COLO668 (cell line): ENCODE measurements around the gene RRP12.
"Not testable (repeated sequence)": the region's sequence is repeated elsewhere in the genome, so short reads cannot be mapped to it uniquely, and the experiment has no call there.

Source experiments
- DNase-seq: peaks from one replicate; lab custom pipeline; 2025; ENCODE audit not compliant: unreplicated experiment; lab: John Stamatoyannopoulos, UW

Gene RRP12

DNA sequence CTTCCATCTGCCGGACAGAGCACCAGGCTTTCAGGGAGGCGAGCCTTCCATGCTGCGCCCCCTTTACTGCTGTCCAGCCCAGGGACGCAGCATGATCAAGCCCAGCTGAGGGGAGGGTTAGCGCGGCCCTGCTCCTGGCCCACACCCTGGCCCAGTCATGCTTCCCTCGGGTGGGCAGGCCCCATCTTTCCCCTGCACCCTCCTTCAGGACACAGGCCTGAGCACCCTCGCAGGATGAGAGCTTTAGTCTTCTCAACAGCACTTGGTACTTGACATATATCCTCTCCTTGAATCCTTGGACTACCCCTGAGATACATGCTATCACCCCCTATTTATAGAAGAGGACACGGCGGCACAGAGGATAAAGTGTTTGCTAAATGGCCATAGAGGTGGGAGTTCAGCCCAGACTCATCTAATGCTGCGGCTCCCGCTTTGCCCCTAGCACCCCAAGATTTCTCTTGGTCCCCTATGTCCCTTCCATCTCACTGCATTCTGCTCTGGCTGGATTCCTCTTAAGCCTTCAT lies 34.0 kb downstream of the RRP12 start:
- DNase-seq = no peak

DNA sequence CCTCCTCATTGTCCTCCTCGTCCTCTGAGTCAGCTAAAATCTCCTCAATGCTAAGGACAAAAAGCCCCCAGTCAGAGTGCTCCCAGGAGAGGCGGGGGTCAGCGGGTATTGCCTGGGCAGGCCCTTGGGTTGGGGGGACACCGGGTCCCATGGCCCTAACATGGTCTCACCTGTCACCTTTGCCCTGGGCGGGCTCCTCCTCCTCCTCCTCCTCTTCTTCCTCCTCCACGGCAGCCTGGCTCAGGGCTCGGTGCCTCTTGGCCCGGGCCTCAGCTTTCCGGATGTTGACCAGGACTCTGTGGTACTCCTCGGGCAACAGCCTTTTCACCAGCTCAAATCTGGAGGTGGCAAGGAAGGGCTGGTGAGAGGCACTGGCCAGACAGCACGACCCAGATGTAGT lies 34.6 kb downstream of the RRP12 start:
- DNase-seq = no peak

DNA sequence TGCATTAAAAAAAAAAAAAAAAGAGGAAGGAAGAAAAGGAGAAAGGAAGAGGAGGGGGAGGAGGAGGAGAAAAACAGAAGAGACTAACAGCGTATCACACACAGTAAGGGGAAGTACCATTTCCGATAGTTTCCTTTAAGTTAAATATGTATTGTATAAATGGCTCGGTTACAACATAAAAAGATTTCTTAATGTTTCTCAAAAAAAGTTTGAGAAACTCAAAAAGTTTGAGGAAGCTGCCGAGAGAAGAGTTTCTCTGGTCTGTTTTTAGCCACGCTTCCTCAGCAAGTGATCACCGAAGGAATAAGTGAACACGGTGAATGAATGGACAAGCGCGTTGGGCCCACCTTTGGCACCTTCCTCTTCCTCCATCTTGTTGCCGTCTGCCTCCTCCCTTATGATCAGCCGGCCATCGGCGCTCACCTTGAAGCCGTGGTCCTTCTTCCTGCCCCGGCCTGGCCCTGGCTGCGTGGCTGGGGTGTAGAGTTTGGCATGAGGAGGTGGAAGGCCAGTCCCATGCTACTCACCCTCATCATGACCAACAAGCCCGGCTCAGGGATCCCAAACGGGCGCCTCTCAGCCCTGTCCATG lies 35.3 kb downstream of the RRP12 start:
- no peak for DNase-seq

DNA sequence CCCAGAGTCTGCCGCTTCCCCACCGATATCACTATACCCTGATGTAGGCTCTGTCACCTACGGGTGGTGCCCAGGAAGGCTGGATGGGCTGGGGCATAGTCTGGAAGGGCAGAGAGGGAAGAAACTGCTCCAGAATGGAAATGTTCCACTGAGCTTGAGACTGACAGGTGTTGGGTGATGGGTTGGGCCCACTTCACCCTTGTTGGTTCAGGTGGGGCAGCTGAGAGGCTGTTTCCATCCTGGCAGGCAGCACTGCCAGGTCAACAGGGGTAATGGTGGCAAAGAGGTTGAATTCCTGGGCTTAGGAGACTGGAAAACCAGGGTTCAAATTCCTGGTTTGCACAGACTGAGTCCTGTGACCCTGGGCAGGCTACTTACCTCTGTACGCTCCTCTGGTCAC lies 38.1 kb downstream of the RRP12 start:
- no peak for DNase-seq

DNA sequence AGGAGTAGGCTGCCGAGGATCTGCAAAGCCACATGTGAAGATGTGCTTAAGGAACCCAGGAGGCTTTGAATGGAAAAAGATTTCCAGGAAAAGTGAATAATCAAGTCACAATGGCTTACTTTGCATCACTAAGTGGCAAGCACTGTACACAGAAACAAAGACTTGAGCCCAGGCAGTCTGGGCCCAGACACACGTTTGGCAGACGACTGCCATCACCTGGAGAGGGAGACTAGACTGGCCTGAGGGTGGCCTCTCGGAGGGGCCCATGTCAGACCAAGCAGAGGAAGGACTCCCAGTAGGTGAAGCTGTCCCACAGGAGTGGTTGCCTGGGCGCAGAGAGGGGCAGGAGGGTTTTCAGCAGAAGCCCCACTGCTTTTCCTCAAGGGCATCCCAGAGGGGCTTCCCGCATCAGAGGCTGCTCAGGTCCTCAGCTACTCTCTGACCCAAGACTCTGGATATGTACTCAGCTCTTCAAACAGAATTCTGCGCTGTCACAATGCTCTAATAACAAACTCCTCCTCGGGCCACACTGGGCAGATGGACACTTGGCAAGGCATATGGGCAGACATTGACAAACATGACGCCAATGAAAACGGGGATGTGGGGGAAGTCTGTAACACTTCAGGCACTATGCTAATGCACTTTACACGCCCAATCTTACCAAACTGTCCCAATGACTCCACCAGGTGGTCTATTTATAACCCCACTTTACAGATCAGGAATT lies 38.7 kb downstream of the RRP12 start:
- no peak for DNase-seq

DNA sequence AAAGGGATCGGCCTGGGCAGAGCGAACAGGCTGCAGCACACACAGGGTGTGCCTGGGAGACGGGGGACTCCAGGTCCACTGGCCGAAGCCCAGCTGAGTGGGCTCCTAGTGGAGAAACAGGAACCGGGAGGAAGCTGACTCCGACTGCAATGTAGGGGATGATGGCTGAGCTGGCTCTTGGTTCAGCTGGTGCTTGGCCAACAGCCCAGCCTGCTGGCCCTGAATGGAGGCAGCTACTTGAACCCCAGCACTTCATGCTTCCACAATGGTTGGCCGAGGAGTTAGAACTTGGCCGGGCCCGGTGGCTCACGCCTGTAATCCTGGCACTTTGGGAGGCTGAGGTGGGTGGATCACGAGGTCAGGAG lies 39.6 kb downstream of the RRP12 start:
- no peak for DNase-seq

DNA sequence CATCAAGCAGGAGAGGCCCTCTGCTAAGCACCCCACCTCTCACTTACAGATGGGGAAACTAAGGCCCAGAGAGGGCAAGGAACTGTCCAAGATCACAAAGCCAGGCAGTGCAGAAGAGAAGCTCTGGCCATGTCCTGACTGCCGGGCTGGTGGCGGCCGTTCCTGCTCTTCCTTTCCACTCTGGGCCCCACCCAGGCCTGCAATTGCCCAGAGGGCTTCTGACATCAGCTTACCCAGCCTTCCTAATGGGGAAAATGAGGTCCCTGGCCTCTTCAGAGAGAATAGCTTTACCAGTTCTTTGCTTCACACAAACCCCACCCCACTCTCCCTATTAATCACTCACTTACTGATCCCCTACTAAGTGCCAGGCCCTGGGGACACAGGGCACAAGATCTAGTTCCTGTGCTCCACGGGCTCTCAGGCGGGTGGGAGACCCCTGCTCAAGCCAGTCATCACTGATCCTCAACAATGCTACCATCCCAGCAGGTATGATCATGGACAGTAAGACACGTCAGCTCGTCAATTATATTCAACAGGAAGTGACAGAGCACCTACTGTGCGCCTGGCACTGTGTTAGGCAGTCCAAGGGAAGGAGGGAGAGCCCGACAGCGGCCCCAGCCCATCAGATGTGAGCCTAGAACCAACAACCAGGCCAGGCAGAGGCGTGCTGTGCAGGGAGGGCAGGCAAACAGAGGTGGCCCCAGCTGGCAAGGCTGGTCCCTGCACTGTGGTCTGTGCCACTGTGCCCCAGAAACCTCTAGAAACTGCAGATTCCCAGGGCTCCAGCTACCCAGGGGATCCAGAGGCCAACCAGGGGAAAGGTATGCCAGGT lies 40.2 kb downstream of the RRP12 start:
- no peak for DNase-seq

DNA sequence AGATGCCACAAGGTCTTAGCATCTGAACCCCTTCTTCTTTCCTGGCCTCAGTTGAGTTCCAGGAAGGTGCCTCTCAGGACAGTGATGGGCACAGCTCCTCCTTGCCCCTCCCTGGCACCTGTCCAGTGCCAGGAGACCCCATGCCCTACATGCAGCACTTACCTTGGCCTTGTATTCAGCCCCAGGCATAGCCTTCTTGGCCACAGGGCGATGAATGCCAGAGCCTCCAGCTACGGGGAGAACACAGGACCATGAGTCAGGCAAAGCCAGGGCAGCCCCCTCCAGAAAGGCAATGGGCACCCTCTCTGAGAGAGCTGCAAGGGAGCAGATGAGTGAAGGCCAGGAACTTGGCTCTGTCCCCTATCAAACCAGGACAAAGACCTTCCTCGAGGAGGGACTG lies 42.4 kb downstream of the RRP12 start:
- no peak for DNase-seq

DNA sequence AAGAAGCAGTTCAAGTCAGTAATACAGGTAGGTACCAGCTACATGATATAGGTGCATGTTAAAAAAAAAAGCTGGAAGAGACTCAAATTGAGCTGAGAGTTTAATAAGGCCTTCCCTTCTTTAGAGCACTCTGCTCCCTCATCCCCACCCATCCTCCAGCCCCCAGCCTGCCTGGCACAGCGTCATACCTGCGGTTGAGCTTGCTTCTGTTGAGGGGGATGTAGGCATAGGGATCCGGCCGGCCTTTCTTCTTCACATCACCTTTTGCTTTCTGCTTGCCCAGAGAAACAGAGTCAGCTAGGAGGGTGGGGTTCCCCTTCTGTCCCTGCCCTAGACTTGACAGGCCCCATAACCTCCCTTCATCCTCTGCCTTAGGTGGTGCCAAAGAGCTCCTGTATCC lies 42.8 kb downstream of the RRP12 start:
- no peak for DNase-seq

DNA sequence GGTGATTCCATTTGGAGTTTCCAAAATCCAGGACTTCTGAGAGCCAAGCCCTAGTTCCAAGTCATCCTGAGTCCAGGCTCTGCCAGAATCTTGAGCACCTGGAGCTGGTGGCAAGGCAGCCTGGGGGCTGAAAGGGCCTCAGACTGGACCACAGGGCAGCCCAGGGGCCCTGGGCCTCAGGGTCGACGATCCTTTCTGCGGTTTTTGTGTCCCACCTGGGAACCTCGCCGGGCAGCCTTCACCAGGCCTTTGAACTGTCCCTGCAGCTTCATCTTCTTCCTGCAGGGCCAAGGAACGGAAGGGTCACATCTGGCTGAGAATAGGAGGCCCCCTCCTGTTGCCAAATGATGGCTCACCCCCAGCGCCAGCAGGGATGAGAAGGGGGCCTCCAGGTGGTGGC lies 44.2 kb downstream of the RRP12 start:
- no peak for DNase-seq

DNA sequence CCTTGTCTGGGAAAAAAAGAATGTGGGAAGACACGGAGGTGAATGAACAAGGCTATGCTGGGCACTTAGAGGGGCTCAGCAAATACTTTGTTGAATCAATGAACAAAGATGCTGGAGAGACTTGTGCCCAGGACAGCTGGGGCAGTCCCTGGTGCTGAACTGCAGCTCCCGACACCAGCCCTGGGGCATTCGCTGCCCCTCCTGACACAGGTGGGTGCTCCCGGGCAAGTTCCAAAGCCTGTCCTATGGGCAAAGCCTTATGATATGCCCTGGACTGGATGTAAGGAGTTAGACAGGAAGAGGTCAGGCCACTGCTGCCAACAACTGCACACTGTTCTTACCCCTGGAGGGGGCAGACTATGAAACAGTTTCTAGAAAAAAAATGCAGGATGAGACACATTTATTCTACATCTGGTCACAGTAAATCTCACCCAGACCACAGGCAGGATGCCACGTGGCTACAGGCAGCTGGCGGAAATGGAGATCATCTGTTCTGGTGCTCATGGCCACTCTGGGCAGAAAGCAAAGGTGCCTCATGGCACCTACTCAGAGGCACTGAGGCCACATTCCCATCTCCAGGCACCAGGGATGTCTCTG lies 44.7 kb downstream of the RRP12 start:
- DNase-seq = no peak

DNA sequence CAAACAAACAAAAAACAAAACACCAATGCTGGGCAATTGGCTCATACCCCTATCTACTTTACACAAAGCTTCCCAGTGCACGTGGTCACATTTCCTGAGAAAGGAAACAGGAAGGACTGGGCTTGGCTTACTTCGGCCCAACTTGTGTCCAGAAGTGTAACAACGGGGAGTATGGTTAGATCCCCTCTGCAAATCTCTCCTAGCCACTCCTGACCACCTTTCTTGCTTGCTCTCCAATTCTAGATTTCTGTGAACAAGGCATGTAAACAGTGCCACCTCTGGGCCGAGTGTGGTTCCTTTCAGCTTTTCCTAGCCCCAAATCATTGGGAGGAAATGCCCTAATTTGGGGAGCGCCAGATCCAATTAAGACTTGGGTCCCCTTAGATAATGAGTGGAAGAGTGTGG lies 45.6 kb downstream of the RRP12 start:
- no peak for DNase-seq

DNA sequence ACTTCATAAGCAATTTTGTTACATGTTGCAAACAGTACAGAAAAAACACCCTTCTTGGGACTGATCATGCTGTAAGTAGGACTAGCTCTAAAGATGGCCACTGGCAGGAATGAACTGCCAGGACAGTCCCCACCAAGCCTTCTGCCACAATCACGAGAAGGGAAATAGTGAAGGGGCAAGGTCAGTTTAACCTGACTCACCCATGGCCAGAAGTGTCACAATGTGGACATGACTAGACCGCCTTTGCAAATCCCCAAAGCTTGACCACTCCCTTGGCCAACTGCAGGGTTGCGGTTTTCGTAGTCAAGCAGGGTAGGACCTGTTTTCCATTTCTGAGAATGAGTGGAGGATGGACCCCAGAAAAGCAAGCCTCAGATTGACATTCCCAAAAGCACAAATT lies 47.2 kb downstream of the RRP12 start:
- DNase-seq = no peak

DNA sequence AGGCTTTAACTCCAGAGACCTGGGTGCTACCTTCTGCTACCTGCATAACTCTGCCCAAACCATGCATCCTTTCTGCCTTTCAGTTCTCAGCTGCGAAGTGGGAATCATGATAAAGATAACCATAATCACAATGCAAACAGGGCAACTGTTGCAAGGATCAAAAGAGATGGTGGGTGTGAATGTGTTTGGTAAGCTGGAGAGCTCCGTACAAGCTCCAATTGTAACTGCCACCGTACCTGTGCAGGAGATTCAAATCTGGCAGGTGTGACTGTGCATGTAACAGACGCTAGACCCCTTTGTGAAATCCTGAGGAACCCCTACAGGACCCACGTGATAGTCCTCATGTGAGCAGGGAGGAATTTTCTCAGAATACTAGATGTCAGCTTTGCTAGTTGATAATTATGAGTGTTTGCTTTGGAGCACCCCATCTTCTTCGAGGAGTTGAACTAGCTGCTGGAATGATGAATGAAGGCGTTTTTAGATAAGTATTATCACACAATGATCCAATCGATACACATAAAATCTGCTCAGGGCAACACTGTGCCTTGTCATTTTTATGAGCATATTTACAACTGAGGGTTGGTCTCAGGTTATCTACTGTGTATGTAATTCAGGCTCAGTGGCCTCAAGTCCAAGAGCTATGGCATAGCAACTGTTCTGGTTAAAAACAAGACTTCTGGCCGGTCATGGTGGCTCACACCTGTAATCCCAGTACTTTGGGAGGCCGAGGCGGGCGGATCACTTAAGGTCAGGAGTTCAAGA lies 51.2 kb downstream of the RRP12 start:
- no peak for DNase-seq

DNA sequence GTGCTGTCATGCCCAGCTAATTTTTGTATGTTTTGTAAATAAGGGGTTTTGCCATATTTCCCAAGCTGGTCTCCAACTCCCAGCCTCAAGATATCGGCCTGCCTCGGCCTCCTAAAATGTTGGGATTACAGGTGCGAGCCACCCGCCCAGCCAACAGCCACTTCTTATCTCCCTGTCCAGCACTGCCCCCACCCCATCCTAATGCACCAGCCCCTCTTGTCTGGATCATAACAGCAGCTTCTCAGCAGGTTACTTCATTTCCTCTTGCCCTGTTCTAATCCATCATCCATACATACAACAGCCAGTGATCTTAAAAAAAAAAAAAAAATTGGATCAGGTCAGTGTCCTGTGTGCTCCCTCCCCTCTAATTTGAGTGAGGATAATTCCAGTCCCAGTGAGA lies 53.8 kb downstream of the RRP12 start:
- DNase-seq = no peak

DNA sequence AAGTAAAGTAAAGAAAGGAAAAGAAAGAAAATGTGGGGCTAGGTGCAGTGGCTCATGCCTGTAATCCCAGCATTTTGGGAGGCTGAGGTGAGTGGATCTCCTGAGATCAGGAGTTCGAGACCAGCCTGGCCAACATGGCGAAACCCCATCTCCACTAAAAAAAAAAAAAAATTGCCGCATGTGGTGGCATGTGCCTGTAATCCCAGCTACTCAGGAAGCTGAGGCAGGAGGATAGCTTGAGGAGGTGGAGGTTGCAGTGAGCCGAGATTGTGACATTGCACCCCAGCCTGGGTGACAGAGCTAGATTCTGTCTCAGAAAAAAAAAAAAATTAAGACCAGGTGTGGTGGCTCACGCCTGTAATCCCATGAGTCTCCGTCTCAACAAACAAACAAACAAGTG lies 57.5 kb downstream of the RRP12 start:
- not testable (repeated sequence) for DNase-seq

DNA sequence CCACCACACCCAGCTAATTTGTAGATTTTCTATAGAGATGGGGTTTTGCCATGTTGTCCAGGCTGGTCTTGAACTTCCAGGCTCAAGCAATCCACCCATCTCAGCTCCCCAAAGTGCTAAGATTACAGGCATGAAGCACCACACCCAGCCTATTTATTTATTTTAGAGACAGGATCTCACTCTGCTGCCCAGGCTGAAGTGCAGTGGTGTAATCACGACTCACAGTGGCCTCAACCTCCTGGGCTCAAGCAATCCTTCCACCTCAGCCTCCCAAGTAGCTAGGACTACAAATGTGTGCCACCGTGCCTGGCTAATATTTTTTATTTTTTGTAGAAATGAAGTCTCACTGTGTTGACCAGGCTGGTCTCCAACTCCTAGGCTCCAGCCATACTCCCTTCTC lies 59.7 kb downstream of the RRP12 start:
- no peak for DNase-seq

DNA sequence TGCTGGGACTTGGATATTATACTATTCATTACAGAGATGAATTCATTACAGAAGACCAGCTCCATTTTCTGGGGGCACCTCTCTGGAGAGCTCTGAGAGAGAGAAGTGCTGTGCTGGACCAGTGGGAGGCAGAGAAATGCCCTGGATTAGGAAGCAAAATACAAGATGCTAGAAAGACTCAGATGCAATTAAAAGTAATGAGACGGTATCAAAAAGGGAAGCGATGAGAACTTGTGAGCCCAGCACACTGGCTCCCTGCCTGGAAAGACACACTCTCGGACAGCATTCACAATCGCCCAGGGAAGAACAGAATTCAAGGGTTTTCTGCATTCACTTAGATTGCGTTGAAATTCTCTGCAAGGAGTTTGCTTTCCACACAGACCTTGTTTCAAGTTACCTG lies 63.1 kb downstream of the RRP12 start:
- DNase-seq = no peak

DNA sequence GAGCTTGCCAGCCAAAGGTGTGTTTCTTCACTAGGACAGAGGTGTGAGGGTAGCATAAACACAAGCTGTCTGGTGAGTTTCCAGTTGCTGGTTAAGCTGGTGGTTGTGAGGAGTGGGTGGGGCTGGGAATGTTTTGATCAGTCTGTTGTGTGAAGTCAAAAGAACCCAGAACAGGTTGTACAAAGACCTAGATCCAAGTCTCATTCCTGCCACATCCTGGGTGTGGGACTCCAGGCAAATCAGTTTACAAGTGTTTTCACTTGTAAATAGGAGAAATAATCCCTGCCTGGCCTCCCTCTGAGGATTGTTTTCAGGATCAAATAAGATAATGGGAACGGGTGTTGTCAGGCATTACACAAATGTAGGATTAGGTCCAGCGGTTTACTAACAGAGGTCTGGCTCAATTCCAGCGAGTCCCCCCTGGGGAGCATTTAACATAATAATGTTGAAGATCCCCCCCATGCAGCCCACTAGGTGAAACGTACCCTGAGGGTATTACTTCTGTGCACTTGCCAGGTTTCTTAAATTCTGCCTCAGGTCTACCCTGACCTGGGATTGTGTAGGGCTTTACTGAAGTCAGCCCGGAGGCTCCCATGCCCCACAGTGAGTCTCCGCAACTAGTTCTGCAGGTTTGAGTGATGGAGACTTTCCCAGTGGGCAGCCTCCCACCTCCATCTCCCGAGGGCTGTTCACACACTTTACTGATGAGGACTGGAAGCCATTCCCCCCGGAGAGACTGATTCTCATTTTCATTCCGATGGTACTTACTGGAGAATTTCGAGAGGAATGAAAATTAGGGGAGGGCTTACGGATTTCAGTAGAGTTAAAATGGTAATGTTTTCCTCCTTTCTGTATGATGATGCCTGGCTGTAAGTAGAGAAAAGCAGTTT lies 64.0 kb downstream of the RRP12 start:
- peak; percentile 15 for DNase-seq

DNA sequence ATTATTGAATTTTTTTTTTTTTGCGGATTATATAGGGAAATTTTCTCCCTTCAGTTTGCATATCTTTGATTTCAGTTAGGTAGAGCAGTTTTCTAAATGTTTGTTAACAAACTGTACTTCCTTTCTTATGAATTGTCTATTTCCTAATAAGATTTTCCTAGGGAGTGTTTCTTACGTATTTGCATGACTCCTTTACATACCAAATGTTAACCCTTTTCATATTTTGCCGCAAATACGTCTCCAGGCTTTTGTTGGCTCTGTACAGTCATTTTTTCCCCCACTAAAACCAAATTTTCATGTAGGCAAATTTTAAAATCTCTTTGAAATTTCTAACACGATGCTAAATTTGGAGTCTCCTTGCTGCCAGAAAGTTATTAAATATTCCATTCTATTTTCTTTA lies 64.7 kb downstream of the RRP12 start:
- no peak for DNase-seq
